AG20443 (cell line): Measurements from ENCODE around the gene GRM8.

Experiments
- DNase-seq: peaks from one replicate; pipeline ENCODE4 v3.0.0; 2012; ENCODE audit warnings: low spot score, mixed read lengths

The GRM8 gene

DNA sequence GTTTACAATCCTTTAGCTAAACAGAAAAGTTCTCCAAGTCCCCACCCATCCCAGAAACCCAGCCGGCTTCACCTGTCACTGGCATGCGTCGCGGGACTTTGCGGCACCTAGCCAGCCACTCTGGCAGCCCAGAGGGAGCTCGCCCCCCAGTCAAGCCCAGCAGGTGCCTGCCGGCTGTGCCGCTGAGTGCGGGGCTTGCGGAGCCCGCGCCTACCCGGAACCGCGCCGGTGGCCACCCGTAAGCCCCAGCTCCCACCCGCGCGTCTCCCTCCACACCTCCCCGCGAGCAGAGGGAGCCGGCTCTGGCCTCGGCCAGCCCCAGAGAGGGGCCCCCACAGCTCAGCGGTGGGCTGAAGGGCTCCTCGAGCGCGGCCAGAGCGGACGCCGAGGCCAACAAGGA is 446.1 kb downstream of the GRM8 start:
- no peak for DNase-seq

GRCh38 chr7:126805351-126805750 is 447.4 kb downstream of the GRM8 start:
- DNase-seq: no peak

- DNase-seq: no peak
Observed at GRCh38 chr7:126804604-126805003, 448.1 kb downstream of the GRM8 start.

DNA sequence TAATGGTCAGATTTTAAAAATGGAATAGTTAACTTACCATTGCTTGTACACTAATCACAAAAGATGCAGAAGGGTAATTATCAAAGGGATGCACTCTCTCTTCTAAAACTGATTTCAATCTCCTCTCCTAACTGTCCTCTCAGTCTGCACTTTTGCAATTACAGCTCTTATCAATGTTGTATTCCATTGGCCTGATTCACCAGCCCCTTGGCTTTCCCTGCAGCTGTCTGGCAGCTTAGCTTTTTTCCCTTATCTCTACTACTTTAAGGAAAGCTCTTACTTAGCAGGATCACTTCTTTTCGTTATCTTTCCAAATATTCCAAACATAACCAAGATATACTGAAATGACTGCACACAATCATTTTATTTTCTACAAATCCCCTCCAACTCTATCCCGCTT is 448.8 kb downstream of the GRM8 start:
- no peak for DNase-seq

GRCh38 chr7:126803060-126803665 is 449.6 kb downstream of the GRM8 start:
- DNase-seq: peak; percentile 64

DNA sequence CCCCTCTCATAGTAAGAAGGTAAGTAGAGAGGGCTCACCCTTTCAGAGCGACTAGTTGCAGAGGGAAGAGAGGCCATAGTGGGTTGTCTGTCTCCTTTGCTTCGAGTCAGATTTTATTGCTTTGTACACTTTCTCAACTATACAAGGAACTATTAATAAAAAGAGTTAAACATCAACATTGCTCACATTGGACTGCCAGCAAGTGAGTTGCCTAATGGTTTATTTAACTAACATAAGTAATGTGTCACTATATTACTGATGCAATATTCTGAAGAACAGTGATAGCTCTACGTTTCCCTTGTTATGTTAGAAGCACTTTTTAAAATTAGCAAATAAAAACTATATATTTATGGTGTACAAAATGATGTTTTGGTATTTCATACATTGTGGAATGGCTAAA is 451.0 kb downstream of the GRM8 start:
- DNase-seq: no peak

DNA sequence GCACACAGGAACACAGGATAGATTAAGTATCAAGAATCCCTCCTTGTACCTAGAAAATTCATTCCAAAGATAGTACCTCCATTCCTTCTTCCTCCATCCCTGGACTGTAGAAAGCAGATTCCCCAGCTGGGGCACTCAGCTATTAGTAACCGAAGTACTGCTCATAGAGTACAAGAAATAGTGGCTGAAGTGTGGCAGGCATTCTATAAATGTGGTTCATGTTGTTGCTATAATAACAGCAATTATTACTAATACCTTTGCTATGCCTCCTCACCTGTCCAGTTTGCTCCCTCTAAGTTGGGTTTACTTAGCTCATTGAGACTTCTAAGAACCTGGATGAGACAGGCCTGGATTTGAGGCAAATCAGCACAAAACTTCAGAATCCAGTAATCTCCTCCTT is 453.2 kb downstream of the GRM8 start:
- DNase-seq: no peak

DNA sequence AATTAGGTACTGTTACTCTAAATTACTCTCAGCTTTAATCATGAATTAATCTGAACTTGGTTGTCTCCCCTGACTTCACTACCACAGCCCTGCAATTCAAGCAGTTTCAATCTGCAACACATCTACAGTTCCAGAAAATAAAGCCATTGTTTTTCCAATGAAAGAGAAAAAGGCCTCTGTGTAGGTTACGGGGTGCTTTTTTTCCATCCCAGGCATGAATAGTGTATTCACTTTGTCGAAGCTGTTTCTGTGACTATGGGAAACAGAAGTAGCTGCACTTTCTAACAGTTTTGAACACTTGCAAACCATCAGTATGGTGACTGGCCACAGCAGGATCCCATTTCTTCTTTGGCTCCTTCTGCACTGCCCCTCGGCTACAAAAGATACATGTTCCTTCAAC is 460.2 kb downstream of the GRM8 start:
- DNase-seq: no peak

DNA sequence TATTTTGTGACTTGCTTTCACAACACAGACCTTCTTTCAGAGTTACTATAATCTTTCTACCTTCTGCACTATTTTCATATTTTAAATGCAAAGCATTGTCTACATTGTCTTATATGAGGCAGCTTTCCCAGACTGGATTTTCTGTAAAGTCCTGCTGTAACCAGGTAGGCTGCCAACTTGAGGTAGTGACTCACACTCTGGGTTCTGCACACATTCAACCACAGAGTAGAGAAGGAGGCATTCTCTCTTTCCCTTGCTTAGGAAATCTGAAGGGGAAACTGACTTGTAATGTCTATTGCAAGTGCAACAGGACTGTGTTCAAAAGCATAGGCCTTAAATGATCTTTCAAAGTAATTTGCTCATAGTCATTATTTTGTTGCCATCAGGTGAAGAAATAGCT is 461.4 kb downstream of the GRM8 start:
- DNase-seq: no peak

GRCh38 chr7:126790763-126791162 is 462.0 kb downstream of the GRM8 start:
- DNase-seq: no peak

GRCh38 chr7:126783613-126784012 is 469.1 kb downstream of the GRM8 start:
- no peak for DNase-seq

DNA sequence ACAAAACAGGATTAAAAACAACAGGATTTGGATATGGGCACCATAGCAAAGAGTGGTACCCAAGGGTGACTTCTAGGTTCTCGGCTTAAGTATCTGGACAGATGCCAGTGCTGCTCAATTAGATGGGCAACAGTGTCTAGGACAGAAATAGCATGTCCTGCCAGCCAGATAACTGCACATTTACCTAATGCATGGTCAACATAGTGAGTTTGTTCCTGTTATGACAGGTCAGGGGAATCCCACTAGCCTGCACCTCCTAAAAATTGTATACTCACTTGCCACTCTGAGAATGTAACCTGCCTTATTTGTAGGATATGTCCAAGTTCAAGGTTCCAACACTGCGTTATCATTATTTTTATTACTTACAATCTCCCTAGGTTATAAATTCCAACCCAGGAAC is 471.7 kb downstream of the GRM8 start:
- DNase-seq: no peak

GRCh38 chr7:126778101-126778500 is 474.6 kb downstream of the GRM8 start:
- no peak for DNase-seq

- no peak for DNase-seq
Observed at GRCh38 chr7:126776498-126776897, 476.2 kb downstream of the GRM8 start.

GRCh38 chr7:126774077-126774476 is 478.7 kb downstream of the GRM8 start:
- DNase-seq: no peak

DNA sequence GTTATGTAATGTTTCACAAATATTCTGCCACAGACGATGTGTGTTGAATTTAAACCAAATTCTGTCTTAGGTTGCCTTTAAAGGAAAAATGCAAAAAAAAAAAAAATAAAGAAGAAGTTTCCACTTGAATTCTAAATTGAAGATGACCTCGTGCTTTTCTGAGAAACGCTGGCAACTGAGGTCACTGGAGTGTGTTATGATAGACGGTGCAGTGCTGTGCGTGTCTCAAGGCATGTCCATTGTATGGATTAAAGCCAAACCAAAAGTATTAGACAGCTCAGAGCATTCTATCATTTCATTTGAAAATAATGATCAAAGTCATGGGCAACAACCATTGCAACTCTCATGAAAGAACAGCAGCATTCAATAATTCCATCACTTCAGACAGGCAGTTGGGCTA is 483.9 kb downstream of the GRM8 start:
- no peak for DNase-seq

DNA sequence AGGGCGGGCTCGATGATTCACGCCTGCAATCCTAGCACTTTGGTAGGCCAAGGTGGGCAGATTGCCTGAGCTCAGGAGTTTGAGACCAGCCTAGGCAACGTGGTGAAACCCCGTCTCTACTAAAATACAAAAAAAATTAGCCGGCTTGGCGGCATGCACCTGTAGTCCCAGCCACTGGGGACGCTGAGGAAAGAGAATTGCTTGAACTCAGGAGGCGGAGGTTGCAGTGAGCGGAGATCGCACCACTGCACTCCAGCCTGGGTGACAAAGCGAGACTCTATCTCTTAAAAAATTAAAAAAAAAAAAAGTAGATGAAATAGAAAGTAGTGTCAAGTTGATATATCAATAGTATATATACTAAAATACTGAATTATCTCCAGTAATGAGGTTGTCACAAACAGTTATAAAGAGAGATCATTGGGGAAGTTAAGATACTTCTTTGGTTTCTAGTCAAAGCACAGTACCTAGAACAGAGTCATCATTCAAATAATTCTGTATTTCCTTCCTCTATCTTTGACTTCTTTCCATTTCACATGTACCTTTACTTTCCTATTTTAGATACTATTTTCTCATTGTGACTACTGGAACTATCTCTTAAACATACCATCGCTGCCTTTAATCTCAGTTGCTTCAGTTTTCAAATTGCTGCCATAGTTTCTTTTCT is 491.7 kb downstream of the GRM8 start:
- DNase-seq: no peak

- DNase-seq: no peak
Observed at GRCh38 chr7:126755381-126755780, 497.4 kb downstream of the GRM8 start.

- no peak for DNase-seq
Observed at GRCh38 chr7:126750207-126750911, 502.4 kb downstream of the GRM8 start.

GRCh38 chr7:126728967-126729366 is 523.8 kb downstream of the GRM8 start:
- DNase-seq: no peak

DNA sequence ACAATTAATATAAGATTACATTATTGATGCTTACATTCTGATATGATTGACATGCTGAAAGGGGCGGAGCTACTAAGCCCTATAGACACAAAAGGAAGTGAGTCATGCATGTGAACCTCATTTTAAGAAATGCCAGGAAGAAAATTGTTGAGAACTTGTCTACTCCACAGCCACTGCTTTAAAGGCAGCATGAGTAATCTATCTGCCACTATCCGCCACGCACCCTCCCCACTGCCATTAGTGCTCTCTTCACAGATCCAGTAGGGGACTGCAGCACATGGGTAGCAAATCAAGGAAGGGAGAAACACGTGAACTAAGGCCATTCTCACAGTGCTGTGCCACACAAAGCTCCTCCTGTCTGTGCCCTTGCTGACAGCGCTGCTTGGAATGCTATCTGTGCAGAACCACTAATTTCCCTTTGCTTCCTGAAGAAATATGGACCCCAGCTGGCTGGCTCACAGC is 524.8 kb downstream of the GRM8 start:
- DNase-seq: peak; percentile 7

DNA sequence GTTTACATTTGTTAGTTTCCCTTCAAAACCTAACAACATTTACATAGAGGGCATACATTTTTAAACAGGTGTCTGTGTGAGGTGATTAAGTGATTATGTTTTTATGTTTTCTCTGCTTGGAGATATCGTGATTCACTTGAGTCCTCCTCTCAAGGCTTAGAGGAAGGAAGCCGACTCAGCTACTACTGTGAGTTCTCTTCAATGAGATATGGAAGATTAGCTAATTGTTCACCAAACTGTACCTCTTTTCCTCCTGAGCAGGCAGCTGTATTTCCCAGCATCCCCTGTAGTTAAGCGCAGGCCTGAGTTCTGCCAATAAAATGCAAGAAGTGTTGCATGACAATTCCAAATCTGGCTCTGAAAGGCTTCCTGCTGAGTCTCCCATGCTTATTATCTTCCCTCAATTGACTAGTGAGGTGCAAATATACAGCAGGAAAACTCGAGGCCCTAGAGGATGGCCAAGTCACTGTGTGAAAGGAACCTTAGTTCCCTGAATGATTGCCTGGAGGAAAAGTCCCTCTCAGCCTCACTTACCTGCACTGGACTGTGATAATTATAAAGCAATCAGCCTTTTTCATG is 528.7 kb downstream of the GRM8 start:
- no peak for DNase-seq

DNA sequence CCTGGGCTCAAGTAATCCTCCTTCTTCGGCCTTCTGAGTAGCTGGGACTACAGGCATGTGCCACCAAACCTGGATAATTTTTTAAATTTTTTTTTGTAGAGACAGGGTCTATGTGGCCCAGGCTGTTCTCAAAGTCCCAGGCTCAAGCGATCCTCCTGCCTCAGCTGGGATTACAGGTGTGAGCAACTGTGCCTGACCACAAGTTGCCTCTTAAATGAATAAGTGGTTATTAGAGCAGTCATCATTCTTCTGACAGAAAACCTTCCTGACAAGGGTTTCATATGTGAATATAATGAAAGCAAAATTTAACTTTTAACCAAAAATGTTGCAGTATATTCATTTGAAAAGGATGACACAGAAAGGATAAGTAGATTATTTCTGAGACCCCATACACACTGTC is 532.5 kb downstream of the GRM8 start:
- DNase-seq: no peak
